Measurements from ENCODE around the gene STX17. TPM values are rescaled to one million over a fixed set of nuclear protein-coding genes. Genes with fewer than 3 reads are reported as not detected.
"Not testable (repeated sequence)": the region's sequence is repeated elsewhere in the genome, so short reads cannot be mapped to it uniquely, and the experiment has no call there.

Gene STX17
- total RNA-seq, 4 donors from 2014 or later, result 24.3 to 43.1 (median 33.7) TPM

DNA sequence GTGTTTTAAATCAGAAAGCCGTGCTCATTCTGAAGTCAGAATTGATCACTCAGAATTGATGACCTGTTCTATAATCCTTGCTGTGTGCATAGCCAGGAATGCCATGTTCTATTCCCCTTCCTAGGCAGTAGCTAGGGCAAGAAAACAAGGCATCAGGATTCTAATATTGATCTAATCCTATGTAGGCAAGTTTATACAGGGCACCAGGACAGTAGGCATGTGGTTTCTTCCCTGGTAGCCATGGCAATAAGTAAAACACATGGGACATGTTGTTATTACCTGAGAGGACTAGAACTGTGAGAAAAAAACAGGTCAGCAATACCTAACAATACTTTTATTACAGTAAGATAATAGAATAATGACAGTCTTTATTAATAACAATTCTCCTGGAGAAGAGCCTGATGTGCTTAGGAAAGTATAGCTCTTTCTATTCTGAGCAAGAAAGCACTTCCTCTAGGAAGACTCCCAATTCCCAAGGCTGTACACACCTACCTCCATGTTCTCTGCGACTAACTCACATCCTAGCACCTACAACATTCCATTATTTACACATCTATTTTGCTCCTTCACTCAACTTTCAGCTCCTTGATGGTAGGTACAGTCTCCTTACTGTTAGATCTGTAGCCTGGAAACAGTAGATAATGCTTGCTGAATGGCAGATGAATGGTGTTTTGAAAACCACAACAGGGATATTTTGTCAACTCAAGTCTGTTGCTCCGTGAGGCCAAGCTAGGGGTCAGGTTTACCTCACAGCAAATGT is 70.8 kb downstream of the STX17 start:
- TF ChIP-seq POLR2A (IDR thresholded peaks at IDR 0.05) (no peak), EP300 (IDR thresholded peaks at IDR 0.05) (no peak)
- TF ChIP-seq, protein P1, sequence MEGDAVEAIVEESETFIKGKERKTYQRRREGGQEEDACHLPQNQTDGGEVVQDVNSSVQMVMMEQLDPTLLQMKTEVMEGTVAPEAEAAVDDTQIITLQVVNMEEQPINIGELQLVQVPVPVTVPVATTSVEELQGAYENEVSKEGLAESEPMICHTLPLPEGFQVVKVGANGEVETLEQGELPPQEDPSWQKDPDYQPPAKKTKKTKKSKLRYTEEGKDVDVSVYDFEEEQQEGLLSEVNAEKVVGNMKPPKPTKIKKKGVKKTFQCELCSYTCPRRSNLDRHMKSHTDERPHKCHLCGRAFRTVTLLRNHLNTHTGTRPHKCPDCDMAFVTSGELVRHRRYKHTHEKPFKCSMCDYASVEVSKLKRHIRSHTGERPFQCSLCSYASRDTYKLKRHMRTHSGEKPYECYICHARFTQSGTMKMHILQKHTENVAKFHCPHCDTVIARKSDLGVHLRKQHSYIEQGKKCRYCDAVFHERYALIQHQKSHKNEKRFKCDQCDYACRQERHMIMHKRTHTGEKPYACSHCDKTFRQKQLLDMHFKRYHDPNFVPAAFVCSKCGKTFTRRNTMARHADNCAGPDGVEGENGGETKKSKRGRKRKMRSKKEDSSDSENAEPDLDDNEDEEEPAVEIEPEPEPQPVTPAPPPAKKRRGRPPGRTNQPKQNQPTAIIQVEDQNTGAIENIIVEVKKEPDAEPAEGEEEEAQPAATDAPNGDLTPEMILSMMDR (IDR thresholded peaks at IDR 0.05), result no peak
- DNase-seq (ENCODE audit: low spot score in 2 of 2), result no peak

DNA sequence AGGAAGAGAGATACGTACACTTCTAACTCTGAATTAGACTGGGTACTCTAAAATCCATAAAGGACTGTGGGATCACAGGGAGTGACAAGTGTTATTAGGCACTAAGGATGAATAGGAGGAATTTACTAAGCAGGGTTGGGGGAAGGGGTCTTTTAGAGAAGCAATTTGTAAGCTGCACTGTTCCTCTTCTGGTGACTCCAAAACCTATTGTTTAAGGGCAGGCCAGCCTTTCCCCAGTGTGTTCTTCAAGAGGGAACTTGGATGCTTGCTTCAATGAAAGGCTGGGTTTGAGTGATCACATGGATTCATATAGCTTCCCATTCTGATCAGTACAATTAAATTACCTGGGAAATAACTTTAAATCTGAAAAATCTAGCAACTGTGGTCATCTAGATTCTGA is 71.8 kb downstream of the STX17 start:
- no peak for DNase-seq (ENCODE audit: low spot score in 2 of 2)
- no peaks in the 10 kb centered on the region for H3K9me3 ChIP-seq
- no peak overlapping the region for H3K27ac ChIP-seq
- H3K36me3 ChIP-seq, result peaks cover 0 to 23% (median 0%) of the 10 kb centered on the region in 3 donors
- WGBS, 2 donors, result 98 to 100% methylated on average over 1 of the region's 1 CpG
- TF ChIP-seq POLR2A (IDR thresholded peaks at IDR 0.05), result no peak
- TF ChIP-seq, protein P1 (IDR thresholded peaks at IDR 0.05), result no peak
- no peak for TF ChIP-seq EP300 (IDR thresholded peaks at IDR 0.05)
- H3K4me1 ChIP-seq, result no peaks in the 10 kb centered on the region
- no peak overlapping the region for H3K4me3 ChIP-seq
- no peaks in the 10 kb centered on the region for H3K27me3 ChIP-seq

More for the DNA sequence above, 70.8 kb downstream of the STX17 start:
- no peaks in the 10 kb centered on the region for H3K4me1 ChIP-seq
- no peaks in the 10 kb centered on the region for H3K9me3 ChIP-seq
- WGBS, 2 donors, result 81 to 92% methylated on average over 3 of the region's 3 CpGs
- no peak overlapping the region for H3K4me3 ChIP-seq
- H3K27ac ChIP-seq, result no peak overlapping the region
- peaks cover 0 to 17% (median 0%) of the 10 kb centered on the region in 3 donors for H3K36me3 ChIP-seq
- no peaks in the 10 kb centered on the region for H3K27me3 ChIP-seq

DNA sequence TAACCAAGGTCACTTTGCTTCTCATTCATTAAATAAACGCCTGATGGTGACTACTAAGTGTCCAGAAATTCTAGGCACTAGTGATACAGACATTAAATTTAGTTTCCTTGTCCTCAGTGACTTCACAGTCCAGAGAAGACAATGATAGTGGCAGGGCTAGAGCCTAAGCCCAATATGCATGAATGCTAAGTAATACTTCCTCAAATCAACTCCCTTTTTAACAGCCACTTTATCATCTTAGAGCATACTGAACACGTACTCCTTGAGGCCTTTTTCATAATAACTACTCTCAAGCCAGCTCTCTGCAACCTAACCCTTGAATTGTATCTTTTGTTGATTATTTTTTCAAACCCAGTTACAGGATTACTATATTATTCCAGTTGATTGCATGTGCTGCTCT is 74.1 kb downstream of the STX17 start:
- Histone ChIP-seq H3K9me3 (no peaks in the 10 kb centered on the region), H3K4me3 (no peak overlapping the region), H3K4me1 (no peaks in the 10 kb centered on the region), H3K27ac (no peak overlapping the region), H3K27me3 (no peaks in the 10 kb centered on the region), H3K36me3 (peaks cover 0 to 18% (median 0%) of the 10 kb centered on the region in 3 donors)
- DNase-seq (ENCODE audit: low spot score in 2 of 2), result no peak
- TF ChIP-seq POLR2A (IDR thresholded peaks at IDR 0.05), result no peak
- TF ChIP-seq, protein P1 (IDR thresholded peaks at IDR 0.05), result no peak
- TF ChIP-seq EP300 (IDR thresholded peaks at IDR 0.05), result no peak
- 81% methylated on average over 2 of the region's 2 CpGs for WGBS, 2 donors

DNA sequence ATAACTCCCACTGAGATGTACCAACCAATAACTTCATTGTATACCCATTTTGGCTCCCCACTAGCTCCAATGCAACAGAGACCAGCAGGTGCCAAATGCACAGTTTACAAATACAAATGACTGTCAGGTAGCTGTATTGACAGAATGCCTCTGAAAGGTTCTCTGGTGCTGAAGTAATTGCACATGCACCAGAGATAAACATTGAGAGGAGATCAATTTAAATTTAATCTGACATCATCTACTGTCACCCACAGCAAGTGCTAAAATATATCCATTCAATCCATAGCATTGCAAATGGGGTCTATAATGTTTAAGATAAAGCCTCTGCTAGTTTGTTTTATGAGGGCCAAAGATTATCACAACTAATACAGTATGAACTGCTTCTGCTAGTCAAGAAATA is 80.2 kb downstream of the STX17 start:
- TF ChIP-seq EP300 (IDR thresholded peaks at IDR 0.05) (no peak), POLR2A (IDR thresholded peaks at IDR 0.05) (no peak)
- TF ChIP-seq, protein P1 (IDR thresholded peaks at IDR 0.05), result no peak
- peaks cover 0 to 30% (median 2%) of the 10 kb centered on the region in 4 donors for H3K9me3 ChIP-seq
- no peak for DNase-seq (ENCODE audit: low spot score in 2 of 2)
- no peaks in the 10 kb centered on the region for H3K4me1 ChIP-seq
- no peak overlapping the region for H3K27ac ChIP-seq
- no peaks in the 10 kb centered on the region for H3K27me3 ChIP-seq
- peaks cover 0 to 25% (median 0%) of the 10 kb centered on the region in 3 donors for H3K36me3 ChIP-seq
- H3K4me3 ChIP-seq, result no peak overlapping the region

DNA sequence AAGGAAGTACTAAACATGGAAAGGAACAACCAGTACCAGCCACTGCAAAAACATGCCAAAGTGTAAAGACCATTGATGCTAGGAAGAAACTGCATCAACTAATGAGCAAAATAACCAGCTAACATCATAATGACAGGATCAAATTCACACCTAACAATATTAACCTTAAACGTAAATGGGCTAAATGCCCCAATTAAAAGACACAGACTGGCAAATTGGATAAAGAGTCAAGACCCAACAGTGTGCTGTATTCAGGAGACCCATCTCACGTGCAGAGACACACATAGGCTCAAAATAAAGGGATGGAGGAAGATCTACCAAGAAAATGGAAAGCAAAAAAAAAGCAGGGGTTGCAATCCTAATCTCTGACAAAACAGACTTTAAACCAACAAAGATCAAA is 84.1 kb downstream of the STX17 start:
- not testable (repeated sequence) for H3K4me1 ChIP-seq; H3K27ac ChIP-seq; H3K4me3 ChIP-seq; H3K27me3 ChIP-seq; DNase-seq (ENCODE audit: low spot score in 2 of 2)
- Histone ChIP-seq H3K36me3 (peaks cover 0 to 25% (median 0%) of the 10 kb centered on the region in 3 donors), H3K9me3 (peaks cover 0 to 60% (median 2%) of the 10 kb centered on the region in 4 donors)
- WGBS, 2 donors, result 96 to 98% methylated on average over 2 of the region's 2 CpGs

All from tibial nerve (tissue), 4 donors.